ENCODE data around the gene WDR64. TPM values are rescaled to one million over a fixed set of nuclear protein-coding genes. Genes with fewer than 3 reads are reported as not detected.

The WDR64 gene
- under 1 TPM in 1 of 3 donors, not detected in 2; 0.25 TPM for total RNA-seq
- long read RNA-seq, donor 1, result 0 reads
- long read RNA-seq, donor 2, result 0 reads

GRCh38 chr1:241652012-241652411 lies at the start of gene WDR64:
WDR64 (plus strand) TSS chr1:241652281; CDS start chr1:241652485, 204 bp downstream.
- DNase-seq, result no peak
- Histone ChIP-seq H3K9me3 (no peaks in the 10 kb centered on the region), H3K4me3 (no peak within 1 kb of the TSS), H3K36me3 (ENCODE audit: low read depth) (no peaks in the 10 kb centered on the region), H3K4me1 (ENCODE audit: low read depth) (no peaks in the 10 kb centered on the region)
- no peak for ATAC-seq
- intact Hi-C loops (cut with DNase I, micrococcal nuclease), result no loop called here
- no peak for TF ChIP-seq CTCF (IDR thresholded peaks at IDR 0.05)

GRCh38 chr1:241603731-241604245 lies 48.3 kb upstream of the WDR64 start:
- H3K4me3 ChIP-seq, result no peak overlapping the region

GRCh38 chr1:241605146-241605805 lies 46.8 kb upstream of the WDR64 start:
- ATAC-seq, result no peak
- intact Hi-C loops (cut with DNase I, micrococcal nuclease), result no loop called here
- TF ChIP-seq CTCF (IDR thresholded peaks at IDR 0.05), result no peak
- H3K4me3 ChIP-seq, result no peak overlapping the region
- DNase-seq, result no peak
- H3K36me3 ChIP-seq (ENCODE audit: low read depth), result no peaks in the 10 kb centered on the region
- H3K4me1 ChIP-seq (ENCODE audit: low read depth), result peaks cover 5% of the 10 kb centered on the region
- H3K9me3 ChIP-seq, result no peaks in the 10 kb centered on the region

More at GRCh38 chr1:241603731-241604245, 48.3 kb upstream of the WDR64 start:
- no peak for TF ChIP-seq CTCF (IDR thresholded peaks at IDR 0.05)
- Histone ChIP-seq H3K36me3 (ENCODE audit: low read depth) (no peaks in the 10 kb centered on the region), H3K9me3 (no peaks in the 10 kb centered on the region), H3K4me1 (ENCODE audit: low read depth) (no peaks in the 10 kb centered on the region)
- intact Hi-C loops (cut with DNase I, micrococcal nuclease), result no loop called here
- no peak for DNase-seq
- no peak for ATAC-seq

GRCh38 chr1:241606544-241606943 lies 45.5 kb upstream of the WDR64 start:
- ATAC-seq (no peak), DNase-seq (no peak)
- intact Hi-C loops (cut with DNase I, micrococcal nuclease), result no loop called here
- no peaks in the 10 kb centered on the region for H3K9me3 ChIP-seq
- TF ChIP-seq CTCF (IDR thresholded peaks at IDR 0.05), result no peak
- no peak overlapping the region for H3K4me3 ChIP-seq
- H3K4me1 ChIP-seq (ENCODE audit: low read depth), result peaks cover 15% of the 10 kb centered on the region
- no peaks in the 10 kb centered on the region for H3K36me3 ChIP-seq (ENCODE audit: low read depth)

- no peaks in the 10 kb centered on the region for H3K9me3 ChIP-seq
- no peak overlapping the region for H3K4me3 ChIP-seq
- DNase-seq (no peak), ATAC-seq (no peak)
- H3K4me1 ChIP-seq (ENCODE audit: low read depth), result peaks cover 15% of the 10 kb centered on the region
- intact Hi-C loops (cut with DNase I, micrococcal nuclease), result no loop called here
- TF ChIP-seq CTCF (IDR thresholded peaks at IDR 0.05), result no peak
- H3K36me3 ChIP-seq (ENCODE audit: low read depth), result no peaks in the 10 kb centered on the region
These were observed 44.6 kb upstream of the WDR64 start for GRCh38 chr1:241607497-241607896.

All from mucosa of descending colon (tissue), 3 donors.